ENCODE measurements around the gene IZUMO4. TPM values are rescaled to one million over a fixed set of nuclear protein-coding genes. Genes with fewer than 3 reads are reported as not detected.
"Not testable (repeated sequence)": the region's sequence is repeated elsewhere in the genome, so short reads cannot be mapped to it uniquely, and the experiment has no call there.

The IZUMO4 gene
- total RNA-seq, 4 donors from 2014 or later = 2.1 to 8.1 (median 6.4) TPM

- no peaks in the 10 kb centered on the region for H3K9me3 ChIP-seq
- H3K27me3 ChIP-seq = no peaks in the 10 kb centered on the region
- no peaks in the 10 kb centered on the region for H3K4me1 ChIP-seq
- no peak for DNase-seq (ENCODE audit: low spot score in 2 of 2)
- no peak overlapping the region for H3K4me3 ChIP-seq
- no peak overlapping the region for H3K27ac ChIP-seq
- H3K36me3 ChIP-seq = peaks cover 84% of the 10 kb centered on the region
- no peak for TF ChIP-seq POLR2AphosphoS5 (IDR thresholded peaks at IDR 0.05)
- TF ChIP-seq, protein P1, sequence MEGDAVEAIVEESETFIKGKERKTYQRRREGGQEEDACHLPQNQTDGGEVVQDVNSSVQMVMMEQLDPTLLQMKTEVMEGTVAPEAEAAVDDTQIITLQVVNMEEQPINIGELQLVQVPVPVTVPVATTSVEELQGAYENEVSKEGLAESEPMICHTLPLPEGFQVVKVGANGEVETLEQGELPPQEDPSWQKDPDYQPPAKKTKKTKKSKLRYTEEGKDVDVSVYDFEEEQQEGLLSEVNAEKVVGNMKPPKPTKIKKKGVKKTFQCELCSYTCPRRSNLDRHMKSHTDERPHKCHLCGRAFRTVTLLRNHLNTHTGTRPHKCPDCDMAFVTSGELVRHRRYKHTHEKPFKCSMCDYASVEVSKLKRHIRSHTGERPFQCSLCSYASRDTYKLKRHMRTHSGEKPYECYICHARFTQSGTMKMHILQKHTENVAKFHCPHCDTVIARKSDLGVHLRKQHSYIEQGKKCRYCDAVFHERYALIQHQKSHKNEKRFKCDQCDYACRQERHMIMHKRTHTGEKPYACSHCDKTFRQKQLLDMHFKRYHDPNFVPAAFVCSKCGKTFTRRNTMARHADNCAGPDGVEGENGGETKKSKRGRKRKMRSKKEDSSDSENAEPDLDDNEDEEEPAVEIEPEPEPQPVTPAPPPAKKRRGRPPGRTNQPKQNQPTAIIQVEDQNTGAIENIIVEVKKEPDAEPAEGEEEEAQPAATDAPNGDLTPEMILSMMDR (IDR thresholded peaks at IDR 0.05) = no peak
- TF ChIP-seq EP300 (IDR thresholded peaks at IDR 0.05) = no peak
- WGBS = 80% methylated on average over 8 of the region's 19 CpGs
These were observed 31.0 kb downstream of the IZUMO4 start for GRCh38 chr19:2127758-2128157.

DNA sequence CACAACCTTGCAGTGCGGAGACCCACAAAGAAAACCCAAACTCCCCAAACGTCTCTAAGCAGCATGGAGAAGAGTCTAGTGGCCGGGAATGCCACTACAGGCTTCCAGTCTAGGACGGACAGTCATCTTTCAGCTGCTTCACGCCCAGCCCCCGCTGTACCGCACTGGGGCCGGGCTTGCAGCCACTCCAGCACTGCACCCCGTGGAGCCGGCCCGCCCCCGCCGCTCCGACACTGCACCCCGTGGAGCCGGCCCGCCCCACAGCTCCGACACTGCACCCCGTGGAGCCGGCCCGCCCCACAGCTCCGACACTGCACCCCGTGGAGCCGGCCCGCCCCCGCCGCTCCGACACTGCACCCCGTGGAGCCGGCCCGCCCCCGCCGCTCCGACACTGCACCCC is 31.5 kb downstream of the IZUMO4 start:
- H3K27me3 ChIP-seq; H3K9me3 ChIP-seq; H3K4me3 ChIP-seq; H3K27ac ChIP-seq; DNase-seq (ENCODE audit: low spot score in 2 of 2); H3K4me1 ChIP-seq: not testable (repeated sequence)
- peaks cover 84% of the 10 kb centered on the region for H3K36me3 ChIP-seq
- 82% methylated on average over 13 of the region's 34 CpGs for WGBS

- peaks cover 84% of the 10 kb centered on the region for H3K36me3 ChIP-seq
- no peaks in the 10 kb centered on the region for H3K9me3 ChIP-seq
- TF ChIP-seq, protein P1 (IDR thresholded peaks at IDR 0.05) = no peak
- TF ChIP-seq EP300 (IDR thresholded peaks at IDR 0.05) = no peak
- no peak for TF ChIP-seq POLR2AphosphoS5 (IDR thresholded peaks at IDR 0.05)
- TF ChIP-seq POLR2A (IDR thresholded peaks at IDR 0.05) = no peak
- WGBS = 96% methylated on average over 9 of the region's 21 CpGs
- H3K27ac ChIP-seq = no peak overlapping the region
- no peak overlapping the region for H3K4me3 ChIP-seq
- no peak for DNase-seq (ENCODE audit: low spot score in 2 of 2)
- H3K27me3 ChIP-seq = no peaks in the 10 kb centered on the region
- H3K4me1 ChIP-seq = no peaks in the 10 kb centered on the region
These were observed 32.3 kb downstream of the IZUMO4 start for GRCh38 chr19:2129022-2129421.

- no peak for TF ChIP-seq EP300 (IDR thresholded peaks at IDR 0.05)
- TF ChIP-seq, protein P1 (IDR thresholded peaks at IDR 0.05) = no peak
- no peak for TF ChIP-seq POLR2A (IDR thresholded peaks at IDR 0.05)
- TF ChIP-seq POLR2AphosphoS5 (IDR thresholded peaks at IDR 0.05) = no peak
- Histone ChIP-seq H3K9me3 (no peaks in the 10 kb centered on the region), H3K4me1 (no peaks in the 10 kb centered on the region), H3K36me3 (peaks cover 81% of the 10 kb centered on the region), H3K4me3 (no peak overlapping the region), H3K27ac (no peak overlapping the region), H3K27me3 (no peaks in the 10 kb centered on the region)
- no peak for DNase-seq (ENCODE audit: low spot score in 2 of 2)
- WGBS = 97% methylated on average over 6 of the region's 11 CpGs
These were observed 32.8 kb downstream of the IZUMO4 start for GRCh38 chr19:2129486-2129885.

DNA sequence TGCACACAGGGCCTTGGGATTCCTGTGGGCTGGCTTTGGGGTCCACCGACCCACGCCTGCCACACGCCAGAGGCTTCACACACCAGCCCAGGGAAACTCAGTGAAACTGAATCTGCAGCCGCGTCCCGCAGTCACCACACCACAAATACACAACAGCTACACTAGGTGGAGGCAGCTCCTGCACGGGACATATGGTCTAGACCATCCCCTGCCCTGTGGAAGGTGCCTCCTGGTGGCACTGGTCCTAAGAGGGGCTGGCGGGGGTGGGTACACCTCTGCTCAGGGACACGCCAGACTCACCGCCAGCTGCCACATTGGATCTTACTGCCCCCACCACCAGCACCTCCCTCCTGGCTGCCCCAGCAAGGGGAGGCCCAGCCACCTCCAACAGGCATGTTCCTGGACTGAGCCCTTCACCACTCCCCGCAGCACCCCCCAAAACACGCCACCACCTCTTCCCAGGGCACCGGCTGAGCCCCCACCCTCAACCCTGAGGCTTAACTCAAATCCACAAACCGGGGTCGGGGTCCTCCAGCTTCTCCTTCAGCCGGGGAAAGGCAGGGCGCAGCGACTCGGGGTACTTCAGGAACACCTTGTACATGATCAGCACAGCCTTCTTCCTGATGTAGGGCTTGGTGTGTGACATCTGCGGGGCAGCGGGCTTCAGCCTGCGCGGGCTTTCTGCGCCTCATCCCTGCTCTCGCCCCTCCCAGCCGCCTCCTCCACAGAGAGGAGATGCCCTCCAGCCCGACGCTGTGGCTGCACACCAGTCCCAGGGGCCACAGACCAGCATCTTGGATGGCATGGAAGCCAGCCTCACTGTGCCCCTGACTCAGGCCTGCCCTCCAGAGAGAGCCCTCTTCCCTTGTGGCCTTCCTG is 33.4 kb downstream of the IZUMO4 start:
- no peaks in the 10 kb centered on the region for H3K27me3 ChIP-seq
- H3K36me3 ChIP-seq = peaks cover 79% of the 10 kb centered on the region
- no peak for DNase-seq (ENCODE audit: low spot score in 2 of 2)
- no peaks in the 10 kb centered on the region for H3K4me1 ChIP-seq
- H3K27ac ChIP-seq = no peak overlapping the region
- TF ChIP-seq EP300 (IDR thresholded peaks at IDR 0.05) (no peak), POLR2AphosphoS5 (IDR thresholded peaks at IDR 0.05) (no peak), POLR2A (IDR thresholded peaks at IDR 0.05) (no peak)
- TF ChIP-seq, protein P1 (IDR thresholded peaks at IDR 0.05) = no peak
- H3K4me3 ChIP-seq = no peak overlapping the region
- no peaks in the 10 kb centered on the region for H3K9me3 ChIP-seq
- 95% methylated on average over 20 of the region's 28 CpGs for WGBS

DNA sequence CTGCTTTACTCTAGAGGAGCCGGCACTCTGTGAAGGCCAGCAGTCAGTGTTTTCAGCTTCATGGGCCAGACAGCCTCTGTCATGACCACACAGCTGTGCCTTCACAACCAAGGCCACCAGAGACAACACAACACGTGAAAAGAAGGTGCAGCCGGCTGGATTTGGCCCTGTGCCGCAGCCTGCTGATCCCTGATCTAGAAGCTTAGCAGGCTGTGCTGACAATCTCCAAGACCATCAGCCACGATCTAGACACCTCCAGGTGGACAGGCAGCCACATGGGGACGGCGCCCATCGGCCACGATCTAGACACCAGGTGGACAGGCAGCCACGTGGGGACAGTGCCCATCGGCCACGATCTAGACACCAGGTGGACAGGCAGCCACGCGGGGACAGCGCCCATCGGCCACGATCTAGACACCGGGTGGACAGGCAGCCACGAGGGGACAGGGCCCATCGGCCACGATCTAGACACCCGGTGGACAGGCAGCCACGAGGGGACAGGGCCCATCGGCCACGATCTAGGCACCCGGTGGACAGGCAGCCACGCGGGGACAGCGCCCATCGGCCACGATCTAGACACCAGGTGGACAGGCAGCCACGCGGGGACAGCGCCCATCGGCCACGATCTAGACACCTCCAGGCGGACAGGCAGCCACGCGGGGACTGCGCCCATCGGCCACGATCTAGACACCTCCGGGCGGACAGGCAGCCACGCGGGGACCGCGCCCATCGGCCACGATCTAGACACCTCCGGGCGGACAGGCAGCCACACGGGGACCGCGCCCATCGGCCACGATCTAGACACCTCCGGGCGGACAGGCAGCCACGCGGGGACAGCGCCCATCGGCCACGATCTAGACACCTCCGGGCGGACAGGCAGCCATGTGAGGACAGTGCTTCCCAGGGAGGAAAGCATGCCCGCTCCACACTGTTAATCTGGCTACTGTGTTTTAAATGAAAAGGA is 34.6 kb downstream of the IZUMO4 start:
- 92% methylated on average over 5 of the region's 67 CpGs for WGBS

More for the DNA sequence above, 34.6 kb downstream of the IZUMO4 start:
- H3K36me3 ChIP-seq = peaks cover 79% of the 10 kb centered on the region
- not testable (repeated sequence) for H3K9me3 ChIP-seq; H3K27ac ChIP-seq; H3K4me3 ChIP-seq; DNase-seq (ENCODE audit: low spot score in 2 of 2); H3K4me1 ChIP-seq; H3K27me3 ChIP-seq
